Body of pancreas (tissue), 4 donors: Measurements from ENCODE around the gene INSR.

Source experiments
- POLR2A ChIP-seq, 3 donors: fragments of 450-650 bp; IDR thresholded peaks; one replicate each; pipeline ENCODE4 v1.6.1; 2016; ENCODE audit warnings: antibody characterized with exemption in 3 of 3, mild to moderate bottlenecking in 2 of 3
- TF ChIP-seq, protein P1 (sequence below), 7 experiments: fragments of 450-650 bp in 4 of 7; fragments of 200-600 bp in 3 of 7; sonication (generic) in 3 of 7; IDR thresholded peaks; one replicate each; pipeline ENCODE4 v1.5.1; 2016 to 2019; ENCODE audit warnings: antibody characterized with exemption in 7 of 7

DNA sequence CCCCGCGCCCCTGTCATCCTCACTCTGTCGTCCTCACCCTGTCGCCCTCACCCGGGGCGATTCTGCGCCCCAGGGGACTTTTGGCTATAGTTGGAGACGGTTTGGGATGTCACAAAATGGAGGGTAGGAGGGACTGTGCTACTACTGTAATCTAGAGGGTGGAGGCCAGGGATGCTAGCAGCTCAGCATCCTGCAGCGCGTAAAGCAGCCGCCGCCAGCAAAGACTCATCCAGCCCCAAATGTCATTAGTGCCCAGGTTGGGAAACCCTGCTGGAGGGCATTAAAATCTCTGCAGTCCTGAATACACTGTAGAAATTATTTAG, 224.3 kb downstream of the INSR start:
- TF ChIP-seq, protein P1, sequence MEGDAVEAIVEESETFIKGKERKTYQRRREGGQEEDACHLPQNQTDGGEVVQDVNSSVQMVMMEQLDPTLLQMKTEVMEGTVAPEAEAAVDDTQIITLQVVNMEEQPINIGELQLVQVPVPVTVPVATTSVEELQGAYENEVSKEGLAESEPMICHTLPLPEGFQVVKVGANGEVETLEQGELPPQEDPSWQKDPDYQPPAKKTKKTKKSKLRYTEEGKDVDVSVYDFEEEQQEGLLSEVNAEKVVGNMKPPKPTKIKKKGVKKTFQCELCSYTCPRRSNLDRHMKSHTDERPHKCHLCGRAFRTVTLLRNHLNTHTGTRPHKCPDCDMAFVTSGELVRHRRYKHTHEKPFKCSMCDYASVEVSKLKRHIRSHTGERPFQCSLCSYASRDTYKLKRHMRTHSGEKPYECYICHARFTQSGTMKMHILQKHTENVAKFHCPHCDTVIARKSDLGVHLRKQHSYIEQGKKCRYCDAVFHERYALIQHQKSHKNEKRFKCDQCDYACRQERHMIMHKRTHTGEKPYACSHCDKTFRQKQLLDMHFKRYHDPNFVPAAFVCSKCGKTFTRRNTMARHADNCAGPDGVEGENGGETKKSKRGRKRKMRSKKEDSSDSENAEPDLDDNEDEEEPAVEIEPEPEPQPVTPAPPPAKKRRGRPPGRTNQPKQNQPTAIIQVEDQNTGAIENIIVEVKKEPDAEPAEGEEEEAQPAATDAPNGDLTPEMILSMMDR (IDR thresholded peaks at IDR 0.05): no peak
- TF ChIP-seq POLR2A (IDR thresholded peaks at IDR 0.05): no peak
